Esophagus muscularis mucosa (tissue), 3 donors: ENCODE measurements around the gene CERCAM.

Experiments used
- POLR2A ChIP-seq: fragments of 450-650 bp; IDR thresholded peaks from one replicate; pipeline ENCODE4 v1.6.1; 2017; ENCODE audit warnings: antibody characterized with exemption, moderate library complexity, mild to moderate bottlenecking, low read depth
- POLR2AphosphoS5 ChIP-seq, 2 donors: sonication (generic); formaldehyde crosslinking; IDR thresholded peaks; one replicate each; pipeline ENCODE4 v1.6.1; 2017; ENCODE audit warnings: antibody characterized with exemption in 2 of 2
- TF ChIP-seq, protein P1 (sequence below), 3 experiments: fragments of 200-600 bp in 2 of 3; fragments of 450-650 bp in 1 of 3; sonication (generic) in 2 of 3; IDR thresholded peaks; one replicate each; pipeline ENCODE4 v1.5.1; 2017 to 2019; ENCODE audit warnings: antibody characterized with exemption in 3 of 3, mild to moderate bottlenecking in 2 of 3, moderate library complexity in 1 of 3

DNA sequence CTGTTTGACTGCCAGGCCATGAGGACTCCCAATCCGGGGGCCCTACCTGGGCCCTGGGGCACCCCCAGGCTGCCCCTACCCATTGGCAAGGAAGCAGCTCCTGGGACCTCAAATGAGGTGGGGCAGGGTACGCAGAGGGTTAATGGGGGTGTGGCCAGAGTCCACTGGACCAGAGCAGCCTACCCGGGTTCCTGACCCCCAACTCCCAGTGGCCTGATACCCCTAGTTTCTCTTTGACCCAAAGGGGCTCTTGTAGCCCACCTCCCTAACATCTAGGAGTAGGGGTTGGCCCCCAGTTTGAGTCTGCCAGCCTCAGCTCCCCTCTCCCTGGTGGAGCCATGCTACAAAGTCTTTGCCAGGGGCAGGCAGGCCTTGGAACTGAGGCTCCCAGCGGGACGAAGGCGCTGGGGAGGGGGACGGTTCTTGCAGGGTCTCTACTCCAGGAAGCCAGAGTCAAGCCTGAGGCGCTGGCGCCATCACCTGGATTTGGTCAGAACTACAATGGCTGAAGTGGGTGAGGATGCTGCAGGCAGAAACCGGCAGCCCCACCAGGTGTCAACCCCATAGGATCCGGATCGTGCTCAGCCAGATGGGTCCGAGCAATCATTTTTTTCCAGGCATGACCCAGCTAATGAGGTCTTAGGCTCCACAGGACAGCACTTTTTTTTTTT, 8.4 kb upstream of the CERCAM start:
- TF ChIP-seq POLR2A: no peak
- TF ChIP-seq, protein P1, sequence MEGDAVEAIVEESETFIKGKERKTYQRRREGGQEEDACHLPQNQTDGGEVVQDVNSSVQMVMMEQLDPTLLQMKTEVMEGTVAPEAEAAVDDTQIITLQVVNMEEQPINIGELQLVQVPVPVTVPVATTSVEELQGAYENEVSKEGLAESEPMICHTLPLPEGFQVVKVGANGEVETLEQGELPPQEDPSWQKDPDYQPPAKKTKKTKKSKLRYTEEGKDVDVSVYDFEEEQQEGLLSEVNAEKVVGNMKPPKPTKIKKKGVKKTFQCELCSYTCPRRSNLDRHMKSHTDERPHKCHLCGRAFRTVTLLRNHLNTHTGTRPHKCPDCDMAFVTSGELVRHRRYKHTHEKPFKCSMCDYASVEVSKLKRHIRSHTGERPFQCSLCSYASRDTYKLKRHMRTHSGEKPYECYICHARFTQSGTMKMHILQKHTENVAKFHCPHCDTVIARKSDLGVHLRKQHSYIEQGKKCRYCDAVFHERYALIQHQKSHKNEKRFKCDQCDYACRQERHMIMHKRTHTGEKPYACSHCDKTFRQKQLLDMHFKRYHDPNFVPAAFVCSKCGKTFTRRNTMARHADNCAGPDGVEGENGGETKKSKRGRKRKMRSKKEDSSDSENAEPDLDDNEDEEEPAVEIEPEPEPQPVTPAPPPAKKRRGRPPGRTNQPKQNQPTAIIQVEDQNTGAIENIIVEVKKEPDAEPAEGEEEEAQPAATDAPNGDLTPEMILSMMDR (IDR thresholded peaks at IDR 0.05): peak; percentile 42 to 52 (median 47)
- no peak for TF ChIP-seq POLR2AphosphoS5 (IDR thresholded peaks at IDR 0.05)
